ENCODE results near the gene RPS26. TPM values are rescaled to one million over a fixed set of nuclear protein-coding genes. Genes with fewer than 3 reads are reported as not detected.

The RPS26 gene
- total RNA-seq, 6 experiments from 2014 or later = 40.7 to 151 (median 52.1) TPM

DNA sequence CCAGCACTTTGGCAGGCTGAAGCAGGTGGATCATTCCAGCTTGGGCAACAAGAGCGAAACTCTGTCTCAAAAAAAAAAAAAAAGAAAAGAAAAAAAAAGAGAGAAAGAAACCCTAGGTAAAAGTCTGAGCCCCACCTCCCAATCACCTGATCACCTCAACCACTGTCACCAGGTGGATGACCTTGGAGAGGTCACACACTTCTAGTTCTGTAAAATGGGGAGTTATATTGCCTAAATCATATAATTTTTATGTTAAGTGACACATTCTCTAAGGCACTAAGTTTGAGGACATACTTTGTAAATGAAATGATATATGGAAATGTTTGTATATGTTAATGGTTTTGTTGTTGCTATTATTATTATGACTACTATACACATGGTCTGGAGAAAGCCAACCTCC lies 36.7 kb downstream of the RPS26 start:
- Mint-ChIP-seq H3K4me3 (peak overlapping the region; percentile 90; the same call in 1 of the 2 replicates), H3K27ac (peak overlapping the region; percentile 73; the same call in 1 of the 2 replicates), H3K4me1 (ENCODE audit: low read depth) (peaks cover 7% of the 10 kb centered on the region), H3K36me3 (ENCODE audit: low read depth) (no peaks in the 10 kb centered on the region), H3K27me3 (ENCODE audit: insufficient read depth) (peaks cover 13% of the 10 kb centered on the region), H3K9me3 (no peaks in the 10 kb centered on the region)
- DNase-seq = no peak
- TF ChIP-seq, protein P1, sequence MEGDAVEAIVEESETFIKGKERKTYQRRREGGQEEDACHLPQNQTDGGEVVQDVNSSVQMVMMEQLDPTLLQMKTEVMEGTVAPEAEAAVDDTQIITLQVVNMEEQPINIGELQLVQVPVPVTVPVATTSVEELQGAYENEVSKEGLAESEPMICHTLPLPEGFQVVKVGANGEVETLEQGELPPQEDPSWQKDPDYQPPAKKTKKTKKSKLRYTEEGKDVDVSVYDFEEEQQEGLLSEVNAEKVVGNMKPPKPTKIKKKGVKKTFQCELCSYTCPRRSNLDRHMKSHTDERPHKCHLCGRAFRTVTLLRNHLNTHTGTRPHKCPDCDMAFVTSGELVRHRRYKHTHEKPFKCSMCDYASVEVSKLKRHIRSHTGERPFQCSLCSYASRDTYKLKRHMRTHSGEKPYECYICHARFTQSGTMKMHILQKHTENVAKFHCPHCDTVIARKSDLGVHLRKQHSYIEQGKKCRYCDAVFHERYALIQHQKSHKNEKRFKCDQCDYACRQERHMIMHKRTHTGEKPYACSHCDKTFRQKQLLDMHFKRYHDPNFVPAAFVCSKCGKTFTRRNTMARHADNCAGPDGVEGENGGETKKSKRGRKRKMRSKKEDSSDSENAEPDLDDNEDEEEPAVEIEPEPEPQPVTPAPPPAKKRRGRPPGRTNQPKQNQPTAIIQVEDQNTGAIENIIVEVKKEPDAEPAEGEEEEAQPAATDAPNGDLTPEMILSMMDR (IDR thresholded peaks at IDR 0.05) = no peak

DNA sequence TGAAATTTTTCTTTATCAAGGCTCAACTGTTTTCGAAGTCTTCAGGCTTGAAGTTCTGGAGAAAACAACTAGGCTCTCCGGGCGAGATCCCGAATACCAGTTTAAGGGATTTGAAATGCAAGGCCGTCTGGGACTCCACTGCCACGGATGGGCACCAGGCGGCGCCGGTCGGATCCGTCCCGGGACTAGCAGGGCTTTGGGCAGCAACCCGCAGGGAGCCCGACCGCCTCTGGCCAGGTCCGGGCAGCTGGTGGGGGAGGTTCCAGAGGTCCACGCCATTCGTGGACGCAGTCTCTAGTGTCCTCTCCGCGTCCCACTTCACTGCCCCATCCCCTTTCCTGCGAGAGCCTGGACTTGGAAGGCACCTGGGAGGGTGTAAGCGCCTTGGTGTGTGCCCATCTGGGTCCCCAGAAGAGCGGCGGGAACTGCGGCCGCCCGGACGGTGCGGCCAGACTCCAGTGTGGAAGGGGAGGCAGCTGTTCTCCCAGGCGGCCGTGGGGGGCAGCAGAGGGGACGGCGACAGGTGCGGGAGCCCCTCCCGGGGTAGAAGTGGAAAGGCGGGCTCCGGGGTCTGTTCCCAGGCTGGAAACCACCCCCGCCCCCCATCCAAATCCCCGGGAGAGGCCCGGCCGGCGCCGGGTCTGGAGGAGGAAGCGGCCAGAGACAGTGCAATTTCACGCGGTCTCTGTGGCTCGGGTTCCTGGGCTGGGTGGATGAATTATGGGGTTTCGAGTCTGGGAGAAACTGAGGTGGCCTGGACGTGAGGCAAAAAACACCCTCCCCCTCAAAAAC lies 37.4 kb downstream of the RPS26 start:
- Mint-ChIP-seq H3K4me1 (ENCODE audit: low read depth) (peaks cover 7% of the 10 kb centered on the region), H3K27ac (peak overlapping the region; percentile 73), H3K9me3 (no peaks in the 10 kb centered on the region), H3K36me3 (ENCODE audit: low read depth) (no peaks in the 10 kb centered on the region), H3K4me3 (peak overlapping the region; percentile 90), H3K27me3 (ENCODE audit: insufficient read depth) (peaks cover 13% of the 10 kb centered on the region)
- peak; percentile 87 for DNase-seq
- TF ChIP-seq, protein P1 (IDR thresholded peaks at IDR 0.05) = peak; percentile 87

DNA sequence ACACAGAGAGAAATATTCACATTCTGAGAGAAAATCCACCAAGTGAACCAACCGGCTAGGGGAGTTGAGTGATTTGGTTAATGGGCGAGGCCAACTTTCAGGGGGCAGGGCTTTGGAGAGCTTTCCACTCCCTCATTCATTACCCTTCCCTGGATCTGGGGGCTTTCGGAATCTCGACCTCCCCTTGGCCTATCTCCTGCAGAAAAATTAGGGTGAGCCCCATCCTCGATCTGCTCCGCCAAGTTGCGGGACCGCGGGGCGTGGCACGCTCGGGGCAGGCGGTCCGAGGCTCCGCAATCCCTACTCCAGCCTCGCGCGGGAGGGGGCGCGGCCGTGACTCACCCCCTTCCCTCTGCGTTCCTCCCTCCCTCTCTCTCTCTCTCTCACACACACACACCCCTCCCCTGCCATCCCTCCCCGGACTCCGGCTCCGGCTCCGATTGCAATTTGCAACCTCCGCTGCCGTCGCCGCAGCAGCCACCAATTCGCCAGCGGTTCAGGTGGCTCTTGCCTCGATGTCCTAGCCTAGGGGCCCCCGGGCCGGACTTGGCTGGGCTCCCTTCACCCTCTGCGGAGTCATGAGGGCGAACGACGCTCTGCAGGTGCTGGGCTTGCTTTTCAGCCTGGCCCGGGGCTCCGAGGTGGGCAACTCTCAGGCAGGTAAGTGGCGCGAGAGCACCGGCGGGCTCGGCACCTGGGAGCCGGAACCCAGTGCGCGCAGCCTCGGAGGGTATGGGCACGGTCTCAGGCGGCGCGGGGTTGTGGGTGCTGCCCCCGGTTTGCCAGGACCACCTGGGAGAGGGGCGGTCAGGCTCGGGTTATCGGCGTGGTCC lies 38.2 kb downstream of the RPS26 start, which contains the start of gene ERBB3:
Gene ERBB3, plus strand, starts transcription at position 443 of the 833 bp plus-strand sequence. Its CDS starts 136 bp downstream, at position 579.
- H3K27me3 Mint-ChIP-seq (ENCODE audit: insufficient read depth) = peaks cover 13% of the 10 kb centered on the region
- H3K4me3 Mint-ChIP-seq = peak within 1 kb of the TSS; percentile 90
- H3K27ac Mint-ChIP-seq = peak within 1 kb of the TSS; percentile 73
- H3K9me3 Mint-ChIP-seq = no peaks in the 10 kb centered on the region
- H3K4me1 Mint-ChIP-seq (ENCODE audit: low read depth) = peaks cover 7% of the 10 kb centered on the region
- TF ChIP-seq, protein P1 (IDR thresholded peaks at IDR 0.05) = no peak
- no peaks in the 10 kb centered on the region for H3K36me3 Mint-ChIP-seq (ENCODE audit: low read depth)
- DNase-seq = peak; percentile 70

DNA sequence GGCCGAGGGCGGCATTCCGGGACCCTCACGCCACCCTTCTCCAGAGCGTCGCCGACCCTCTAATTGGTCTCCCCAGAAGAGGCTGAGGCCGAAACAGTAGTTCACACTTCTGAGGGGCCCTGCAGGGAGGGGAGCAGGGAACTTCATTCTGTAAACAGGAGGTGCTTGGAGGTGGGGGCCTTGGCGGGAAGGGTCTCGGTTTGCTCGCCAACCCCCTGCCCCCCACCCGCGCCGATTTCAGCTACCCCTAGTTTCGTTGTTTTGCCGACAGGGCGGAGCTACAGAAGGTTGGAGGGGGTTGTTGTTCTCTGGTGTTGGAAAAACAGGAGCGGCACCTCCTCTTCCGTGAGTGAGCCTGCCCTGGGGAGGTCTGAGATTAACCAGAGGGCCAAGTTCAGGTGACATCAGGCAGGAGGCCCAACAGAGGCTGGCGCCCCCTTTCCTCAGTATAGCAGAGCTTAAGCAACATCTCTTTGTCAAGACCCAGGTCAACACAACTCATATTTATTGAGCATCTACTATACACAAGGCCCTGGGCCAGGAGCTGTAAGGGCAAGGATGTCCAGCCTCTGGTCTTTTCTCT lies 38.9 kb downstream of the RPS26 start:
- H3K4me1 Mint-ChIP-seq (ENCODE audit: low read depth) = peaks cover 7% of the 10 kb centered on the region
- peaks cover 14% of the 10 kb centered on the region for H3K27me3 Mint-ChIP-seq (ENCODE audit: insufficient read depth)
- H3K9me3 Mint-ChIP-seq = no peaks in the 10 kb centered on the region
- no peak overlapping the region for H3K27ac Mint-ChIP-seq
- H3K4me3 Mint-ChIP-seq = peak overlapping the region; percentile 54
- DNase-seq = no peak
- H3K36me3 Mint-ChIP-seq (ENCODE audit: low read depth) = no peaks in the 10 kb centered on the region
- TF ChIP-seq, protein P1 (IDR thresholded peaks at IDR 0.05) = 0 out of 2 replicates have a peak, but pooled peaks have one; percentile 8
